Fibroblast of the aortic adventitia (primary cell): ENCODE measurements around the gene PRKCA. TPM values are rescaled to one million over a fixed set of nuclear protein-coding genes. Genes with fewer than 3 reads are reported as not detected.

Experiments
- DNase-seq: peaks from one replicate; pipeline ENCODE4 v3.0.0-alpha.2; 2010; ENCODE audit warnings: low read depth
- H3K4me3 ChIP-seq: 2 replicates; pipeline ENCODE4 v1.5.1; 2011; ENCODE audit warnings: low read depth, mild to moderate bottlenecking, control low read depth, low read length, moderate library complexity
- total RNA-seq: library from RNA; depleted of rRNA; stranded (reverse); fragments of >200 nt; gene quantifications from 2 replicates; pipeline ENCODE4 v1.2.3, GENCODE V29; 2012; ENCODE audit warnings: low replicate concordance
- TF ChIP-seq, protein P1 (sequence below): IDR thresholded peaks from 2 replicates; pipeline ENCODE4 v1.5.1; 2011; ENCODE audit warnings: mild to moderate bottlenecking, low read length, control low read depth, inconsistent platforms; ENCODE audit not compliant: insufficient read depth

The PRKCA gene
- total RNA-seq, 1 donor, result 43.7 TPM

DNA sequence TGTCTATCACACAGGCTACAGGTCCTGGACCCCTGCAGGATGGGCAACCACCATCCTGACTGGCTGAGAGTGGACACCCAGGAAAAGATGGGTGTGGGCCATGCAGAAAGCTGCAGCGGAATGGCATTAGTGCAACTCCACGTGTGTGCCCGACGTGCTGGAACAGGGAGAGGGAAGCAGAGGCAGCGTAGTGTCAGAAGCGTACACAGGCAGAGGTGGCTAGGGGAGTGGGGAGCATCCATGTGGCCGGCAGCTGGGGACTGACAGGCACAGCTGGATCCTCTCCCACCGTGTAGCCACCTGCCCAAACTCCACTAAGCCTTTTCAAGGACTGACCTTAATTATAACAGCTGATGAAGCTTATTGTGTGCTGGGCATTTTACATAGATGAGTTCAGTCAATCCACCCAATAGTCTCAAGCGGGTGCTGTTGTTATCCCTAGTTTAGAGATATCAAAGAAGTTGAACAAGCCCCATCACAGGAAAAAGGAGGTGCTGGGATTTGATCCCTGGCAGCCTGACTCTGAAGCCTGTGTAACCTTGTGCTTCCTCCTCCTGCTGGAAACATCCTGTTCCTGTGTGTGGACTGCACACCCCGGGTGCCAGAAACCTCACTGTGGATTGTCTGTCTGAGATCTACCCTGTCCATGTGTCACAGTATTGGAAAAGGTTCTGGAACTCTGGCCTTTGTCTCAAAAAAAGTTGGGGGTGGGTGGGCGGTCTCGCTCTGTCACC is 114.0 kb downstream of the PRKCA start:
- no peak for DNase-seq
- TF ChIP-seq, protein P1, sequence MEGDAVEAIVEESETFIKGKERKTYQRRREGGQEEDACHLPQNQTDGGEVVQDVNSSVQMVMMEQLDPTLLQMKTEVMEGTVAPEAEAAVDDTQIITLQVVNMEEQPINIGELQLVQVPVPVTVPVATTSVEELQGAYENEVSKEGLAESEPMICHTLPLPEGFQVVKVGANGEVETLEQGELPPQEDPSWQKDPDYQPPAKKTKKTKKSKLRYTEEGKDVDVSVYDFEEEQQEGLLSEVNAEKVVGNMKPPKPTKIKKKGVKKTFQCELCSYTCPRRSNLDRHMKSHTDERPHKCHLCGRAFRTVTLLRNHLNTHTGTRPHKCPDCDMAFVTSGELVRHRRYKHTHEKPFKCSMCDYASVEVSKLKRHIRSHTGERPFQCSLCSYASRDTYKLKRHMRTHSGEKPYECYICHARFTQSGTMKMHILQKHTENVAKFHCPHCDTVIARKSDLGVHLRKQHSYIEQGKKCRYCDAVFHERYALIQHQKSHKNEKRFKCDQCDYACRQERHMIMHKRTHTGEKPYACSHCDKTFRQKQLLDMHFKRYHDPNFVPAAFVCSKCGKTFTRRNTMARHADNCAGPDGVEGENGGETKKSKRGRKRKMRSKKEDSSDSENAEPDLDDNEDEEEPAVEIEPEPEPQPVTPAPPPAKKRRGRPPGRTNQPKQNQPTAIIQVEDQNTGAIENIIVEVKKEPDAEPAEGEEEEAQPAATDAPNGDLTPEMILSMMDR, result no peak

DNA sequence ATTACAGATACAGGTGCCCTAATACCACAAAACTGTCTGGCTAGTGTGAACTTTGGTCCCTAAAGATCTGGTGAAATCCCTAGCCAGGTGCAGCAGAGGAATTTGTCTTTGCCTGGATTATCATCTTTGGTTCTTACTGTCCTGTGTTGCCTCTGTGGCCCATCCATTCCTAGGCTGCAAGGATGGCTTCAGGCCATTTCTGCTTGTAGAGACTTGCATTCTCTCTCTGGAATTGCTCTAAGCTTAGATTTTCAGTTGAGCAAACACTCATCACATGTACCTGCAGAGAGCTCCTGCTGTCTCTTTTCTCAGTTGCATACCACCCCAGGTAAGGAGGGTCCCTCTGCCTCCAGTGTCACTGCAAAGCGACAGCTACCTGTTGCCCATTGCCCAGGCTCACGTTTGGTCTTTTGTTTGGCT is 114.9 kb downstream of the PRKCA start:
- no peak for DNase-seq
- no peak overlapping the region for H3K4me3 ChIP-seq
- TF ChIP-seq, protein P1, result no peak

More for the DNA sequence above, 114.0 kb downstream of the PRKCA start:
- H3K4me3 ChIP-seq, result no peak overlapping the region

DNA sequence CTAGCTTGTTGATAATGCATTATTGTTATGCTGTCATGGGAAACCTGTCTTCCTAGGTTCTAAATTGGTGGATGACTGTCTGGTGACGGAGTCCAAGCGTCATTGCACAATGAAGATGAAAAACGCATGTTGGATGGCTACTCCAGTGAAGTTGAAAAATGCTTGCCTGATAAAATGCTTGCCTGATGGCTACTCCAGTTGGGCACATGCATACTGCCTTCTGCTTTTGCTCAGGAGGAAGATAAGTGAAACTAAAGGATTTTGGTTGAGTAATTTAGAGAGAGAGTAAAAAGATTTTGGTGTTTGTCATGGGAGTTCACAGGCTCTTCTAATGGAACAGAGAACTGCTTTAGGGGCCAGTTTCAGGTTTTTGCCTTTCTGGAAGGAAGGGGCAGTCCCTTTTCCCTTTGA is 118.6 kb downstream of the PRKCA start:
- DNase-seq, result peak; percentile 98
- TF ChIP-seq, protein P1, result no peak

DNA sequence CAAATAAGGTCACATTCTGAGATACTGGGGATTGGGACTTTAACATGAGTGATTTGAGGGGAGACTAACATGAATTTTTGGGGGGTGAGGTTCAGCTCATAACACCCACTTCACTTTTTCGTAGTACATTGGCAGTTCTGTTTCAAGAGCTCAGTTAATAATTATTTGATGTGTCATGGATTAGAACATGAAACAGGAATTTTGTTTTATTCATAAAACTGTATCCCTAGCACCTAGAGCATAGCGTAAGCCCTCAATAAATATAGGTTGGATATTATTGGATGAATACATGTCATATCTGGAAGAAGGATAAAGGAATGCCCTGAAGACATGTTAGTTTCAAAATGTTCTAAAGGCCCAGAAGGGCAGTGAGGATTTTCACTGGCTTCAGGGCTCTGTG is 119.8 kb downstream of the PRKCA start:
- DNase-seq, result no peak
- TF ChIP-seq, protein P1, result no peak
- H3K4me3 ChIP-seq, result no peak overlapping the region

More for the DNA sequence above, 118.6 kb downstream of the PRKCA start:
- H3K4me3 ChIP-seq, result no peak overlapping the region

- TF ChIP-seq, protein P1, result no peak
- no peak for DNase-seq
- no peak overlapping the region for H3K4me3 ChIP-seq
Measured at GRCh38 chr17:66423056-66423955, 120.9 kb downstream of the PRKCA start.

DNA sequence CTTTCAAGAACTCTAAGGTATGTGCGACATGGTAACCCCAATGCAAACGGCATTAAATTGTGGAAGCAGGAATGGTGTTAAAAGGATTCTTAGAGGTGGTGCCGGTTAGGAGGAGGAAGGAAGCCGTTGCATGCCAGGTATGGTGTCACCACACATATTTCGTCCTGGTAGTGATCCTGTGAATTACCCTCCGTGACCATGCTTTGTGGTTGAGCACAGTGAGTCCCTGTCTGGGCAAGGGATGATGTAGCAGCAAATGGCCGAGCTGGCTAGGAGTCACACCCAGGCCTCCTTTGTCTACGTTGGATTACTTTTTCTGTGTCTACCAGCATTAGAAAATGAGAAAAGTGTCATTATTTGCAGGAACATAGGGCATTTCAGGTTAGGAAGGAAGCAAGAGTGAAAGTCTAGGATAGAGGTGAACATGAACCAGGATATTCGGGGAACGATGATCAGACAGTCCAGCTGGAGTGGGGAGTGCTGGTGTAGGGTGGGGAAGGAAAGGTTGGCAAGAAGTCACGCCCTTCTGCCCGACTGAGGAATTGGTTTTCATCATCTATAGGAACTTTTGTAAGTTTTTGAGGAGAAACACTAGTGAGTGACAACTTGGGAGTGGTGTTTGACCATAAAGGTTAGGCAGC is 123.5 kb downstream of the PRKCA start:
- H3K4me3 ChIP-seq, result no peak overlapping the region
- TF ChIP-seq, protein P1, result no peak
- no peak for DNase-seq
